Spleen (tissue), 11 donors: ENCODE data around the gene SLC9A3. TPM values are rescaled to one million over a fixed set of nuclear protein-coding genes. Genes with fewer than 3 reads are reported as not detected.

ENCODE experiments used
- DNase-seq: peaks from one replicate; pipeline ENCODE4 v3.0.0-alpha.2; 2020
- H3K27ac ChIP-seq, 8 donors: fragments of 200-600 bp; sonication (generic) in 7 of 8; 1 replicate in 4 of 8; 2 replicates in 4 of 8; pipeline versions ENCODE4 v1.5.0 to v1.8.0; 2016 to 2021; ENCODE audit warnings: inconsistent platforms in 4 of 8, mild to moderate bottlenecking in 4 of 8, moderate library complexity in 1 of 8
- H3K27me3 ChIP-seq, 7 donors: fragments of 200-600 bp; sonication (generic) in 6 of 7; replicated peaks in 1 of 7; 1 replicate in 4 of 7; 2 replicates in 3 of 7; pipeline versions ENCODE4 v1.5.0 to v1.8.0; 2016 to 2021; ENCODE audit warnings: inconsistent platforms in 3 of 7, mild to moderate bottlenecking in 1 of 7
- H3K36me3 ChIP-seq, 6 donors: fragments of 200-600 bp; sonication (generic) in 5 of 6; 1 replicate in 4 of 6; 2 replicates in 2 of 6; pipeline versions ENCODE4 v1.5.0 to v1.8.0; 2016 to 2021; ENCODE audit warnings: inconsistent platforms in 2 of 6
- H3K4me1 ChIP-seq, 6 donors: fragments of 200-600 bp; sonication (generic) in 5 of 6; 1 replicate in 3 of 6; 2 replicates in 3 of 6; pipeline versions ENCODE4 v1.5.0 to v1.8.0; 2016 to 2021; ENCODE audit warnings: inconsistent platforms in 3 of 6
- H3K4me3 ChIP-seq, 8 donors: fragments of 200-600 bp; sonication (generic) in 7 of 8; 1 replicate in 4 of 8; 2 replicates in 4 of 8; pipeline versions ENCODE4 v1.5.0 to v1.8.0; 2016 to 2021; ENCODE audit warnings: inconsistent platforms in 4 of 8, mild to moderate bottlenecking in 4 of 8, moderate library complexity in 2 of 8
- H3K9me3 ChIP-seq, 8 donors: fragments of 200-600 bp; sonication (generic) in 7 of 8; 1 replicate in 4 of 8; 2 replicates in 4 of 8; pipeline versions ENCODE4 v1.5.0 to v1.8.0; 2016 to 2021; ENCODE audit warnings: inconsistent platforms in 4 of 8
- CTCF ChIP-seq, 11 experiments: fragments of 200-600 bp in 7 of 11; fragments of 450-650 bp in 4 of 11; sonication (generic) in 4 of 11; IDR thresholded peaks in 8 of 11; conservative IDR thresholded peaks in 3 of 11; 1 replicate in 7 of 11; 2 replicates in 4 of 11; pipeline versions ENCODE4 v1.4.0 to v1.8.0; 2016 to 2021; ENCODE audit warnings: antibody characterized with exemption in 11 of 11, inconsistent platforms in 4 of 11, mild to moderate bottlenecking in 1 of 11
- POLR2A ChIP-seq, 3 donors: fragments of 450-650 bp; IDR thresholded peaks; one replicate each; pipeline ENCODE4 v1.5.1; 2017; ENCODE audit warnings: antibody characterized with exemption in 3 of 3, mild to moderate bottlenecking in 1 of 3
- POLR2AphosphoS5 ChIP-seq, 3 donors: sonication (generic); formaldehyde crosslinking; IDR thresholded peaks; one replicate each; pipeline ENCODE4 v1.5.1; 2017; ENCODE audit warnings: antibody characterized with exemption in 3 of 3
- WGBS, 5 donors: extraction: QIAGEN DNeasy Blood & Tissue Kit in 3 of 5; methylation state at CpG; one replicate each; pipeline versions ENCODE4 v1.1.5 to v1.1.7; 2013 to 2018; 5-methylcytosine and 5-hydroxymethylcytosine counted together
- intact Hi-C: fragments of 100-400 bp; cut with DNase I; formaldehyde crosslinking; loops from one replicate; pipeline ENCODE4 v1.15.0; 2023; ENCODE audit warnings: low total_unique reads
- polyA plus RNA-seq, 3 donors: library from polyadenylated mRNA; stranded (reverse); fragments of 200-250 nt; gene quantifications; one replicate each; pipeline ENCODE4 v1.2.1, GENCODE V29; 2013
- total RNA-seq, 7 donors: library from RNA; depleted of rRNA in 3 of 7; stranded (reverse); fragments of >200 nt in 3 of 7; fragmentation: NEBNext Ultra II Directional in 4 of 7; extraction: Animal tissue kit (Norgen Biotek cat#: 25700) in 4 of 7; gene quantifications; one replicate each; pipeline versions ENCODE4 v1.1.0 to v1.2.1, GENCODE V29; 2016 to 2021
- donor health status: healthy with polysubstance abuse.
- donor health status: DM: no; HTN: no; CAD: no; lungs with moderate emphysema.
- donor health status: DM: no; HTN: no; CAD: no.
- donor health status: Bipolar disorder and iron deficiency.
- donor health status: healthy.
- donor health status: DM: no; HTN: no; CAD: no.
- donor health status: DM: yes; HTN: yes; CAD: no.

The SLC9A3 gene
- total and polyA plus RNA-seq, 10 donors: 1.0 to 3.2 (median 1.5) TPM

- no peak for DNase-seq
- no peak overlapping the region for H3K4me3 ChIP-seq
These were observed 2.3 kb upstream of the SLC9A3 start for GRCh38 chr5:526456-527088.

GRCh38 chr5:525916-526315 is 1.7 kb upstream of the SLC9A3 start:
- no peak for DNase-seq
- Histone ChIP-seq H3K9me3 (no peaks in the 10 kb centered on the region), H3K4me3 (no peak overlapping the region), H3K27ac (no peak overlapping the region), H3K36me3 (no peaks in the 10 kb centered on the region), H3K27me3 (peaks cover 3 to 96% (median 90%) of the 10 kb centered on the region in 7 donors), H3K4me1 (peaks cover 20 to 74% (median 56%) of the 10 kb centered on the region in 6 donors)
- intact Hi-C loops: no loop called here
- 50 to 65% (median 60%) methylated on average over 9 of the region's 9 CpGs for WGBS, 5 donors
- TF ChIP-seq POLR2A (IDR thresholded peaks at IDR 0.05) (no peak), CTCF (IDR thresholded peaks at IDR 0.05 in 8 of 11, conservative IDR thresholded peaks at IDR 0.05 in 3 of 11) (no peak), POLR2AphosphoS5 (IDR thresholded peaks at IDR 0.05) (no peak)

More at GRCh38 chr5:526456-527088, 2.3 kb upstream of the SLC9A3 start:
- H3K27me3 ChIP-seq: peaks cover 3 to 96% (median 90%) of the 10 kb centered on the region in 7 donors
- 61 to 69% (median 66%) methylated on average over 11 to 14 of the region's 14 CpGs for WGBS, 5 donors
- intact Hi-C loops: no loop called here
- H3K36me3 ChIP-seq: no peaks in the 10 kb centered on the region
- TF ChIP-seq POLR2AphosphoS5 (IDR thresholded peaks at IDR 0.05) (no peak), POLR2A (IDR thresholded peaks at IDR 0.05) (no peak), CTCF (IDR thresholded peaks at IDR 0.05 in 8 of 11, conservative IDR thresholded peaks at IDR 0.05 in 3 of 11) (no peak)
- no peaks in the 10 kb centered on the region for H3K9me3 ChIP-seq
- H3K4me1 ChIP-seq: peaks cover 26 to 80% (median 63%) of the 10 kb centered on the region in 6 donors
- H3K27ac ChIP-seq: no peak overlapping the region

GRCh38 chr5:524973-525761 is 918 bp upstream of the SLC9A3 start:
- no peak for DNase-seq
- no peak for TF ChIP-seq POLR2AphosphoS5 (IDR thresholded peaks at IDR 0.05)
- no peak for TF ChIP-seq POLR2A (IDR thresholded peaks at IDR 0.05)
- TF ChIP-seq CTCF (IDR thresholded peaks at IDR 0.05 in 8 of 11, conservative IDR thresholded peaks at IDR 0.05 in 3 of 11): no peak
- Histone ChIP-seq H3K27me3 (peaks cover 3 to 96% (median 92%) of the 10 kb centered on the region in 7 donors), H3K27ac (no peak overlapping the region), H3K36me3 (no peaks in the 10 kb centered on the region), H3K4me1 (peaks cover 14 to 66% (median 48%) of the 10 kb centered on the region in 6 donors), H3K9me3 (no peaks in the 10 kb centered on the region), H3K4me3 (peak overlapping the region in 1 of 8 donors; percentile 48)
- intact Hi-C loops: no loop called here
- 36 to 50% (median 41%) methylated on average over 19 to 24 of the region's 24 CpGs for WGBS, 5 donors
